ENCODE data around the gene HNRNPA0. TPM values are rescaled to one million over a fixed set of nuclear protein-coding genes. Genes with fewer than 3 reads are reported as not detected.

Gene HNRNPA0
- total and polyA plus RNA-seq, 9 of the 15 experiments (the other 6 are each of a cell fraction or from before 2014, with no cell fraction given), result 5.0 to 33.3 (median 10.7) TPM

DNA sequence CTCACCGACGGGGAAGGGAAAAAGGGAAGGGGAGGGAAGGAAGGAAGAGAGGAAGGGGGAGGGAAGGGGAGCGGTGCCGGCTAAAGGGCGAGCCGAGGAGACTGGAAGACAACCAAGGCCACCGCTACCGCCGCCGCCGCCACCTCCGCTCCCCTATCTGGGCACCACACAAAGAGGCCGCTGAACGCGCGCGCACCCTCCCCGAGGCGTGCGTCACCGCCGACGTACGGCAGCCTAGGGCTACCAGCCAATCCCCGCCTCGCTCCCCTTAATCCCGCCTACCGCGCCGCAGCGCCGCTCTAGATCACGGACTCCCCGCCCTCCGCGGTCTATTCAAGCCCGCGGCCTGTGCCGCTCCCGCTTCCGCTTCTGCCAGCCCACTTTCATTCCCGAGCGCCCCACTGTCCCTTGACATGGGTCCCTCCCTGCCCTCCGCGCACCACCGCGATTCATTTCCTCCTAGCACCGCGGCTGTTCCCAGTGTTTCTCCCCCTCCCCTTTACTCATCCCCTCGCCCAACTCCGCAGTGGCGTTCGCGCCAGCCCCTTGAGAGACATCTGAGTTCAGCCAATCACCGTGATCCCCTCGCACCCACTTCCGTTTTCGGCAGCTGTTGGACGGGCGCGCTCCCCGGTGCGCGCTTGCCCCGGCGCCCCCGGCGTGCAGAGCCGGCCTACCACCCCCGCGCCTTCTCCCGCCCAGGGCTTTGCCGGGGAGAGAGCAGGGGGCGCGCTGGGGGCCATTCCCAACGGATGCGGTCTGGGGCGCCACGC, at the start of gene HNRNPA0 (continued):
- no peak for TF ChIP-seq ZSCAN32 (CRISPR knock-in tag; IDR thresholded peaks at IDR 0.05)
- peak; percentile 88 for TF ChIP-seq CBX1 (IDR thresholded peaks at IDR 0.05; ENCODE audit: low read depth)
- TF ChIP-seq DIDO1 (tag; IDR thresholded peaks at IDR 0.05; ENCODE audit: low read depth), result peak; percentile 96
- TF ChIP-seq TEAD1 (CRISPR knock-in tag; IDR thresholded peaks at IDR 0.05), result peak; percentile 32 to 36; a peak in 3 of 4 replicates
- TF ChIP-seq MAZ (CRISPR knock-in tag; conservative IDR thresholded peaks at IDR 0.05 in 1 of 2, IDR thresholded peaks at IDR 0.05 in 1 of 2), result peak; percentile 87
- no peak for TF ChIP-seq ZNF354B (CRISPR knock-in tag; IDR thresholded peaks at IDR 0.05)
- TF ChIP-seq SRSF1 (IDR thresholded peaks at IDR 0.05; ENCODE audit: low read depth, low read length), result peak; percentile 100
- TF ChIP-seq TAF1 (IDR thresholded peaks at IDR 0.05; ENCODE audit: control insufficient read depth, extremely low read depth, insufficient read depth, low read length, severe bottlenecking), result peak; percentile 99
- no peak for TF ChIP-seq SNIP1 (IDR thresholded peaks at IDR 0.05; ENCODE audit: low read depth)
- no peak for TF ChIP-seq MXI1 (IDR thresholded peaks at IDR 0.05; ENCODE audit: low read depth, low read length)
- peak; percentile 93 for TF ChIP-seq ELF1 (tag; IDR thresholded peaks at IDR 0.05)
- TF ChIP-seq PPARD (CRISPR knock-in tag; IDR thresholded peaks at IDR 0.05), result no peak
- peak; percentile 42; the same call in 1 of the 2 replicates for TF ChIP-seq THAP12 (CRISPR knock-in tag; IDR thresholded peaks at IDR 0.05)
- TF ChIP-seq PML (IDR thresholded peaks at IDR 0.05; ENCODE audit: low read length), result peak; percentile 63; the same call in 1 of the 2 replicates
- TF ChIP-seq POLR3G (IDR thresholded peaks at IDR 0.05; ENCODE audit: extremely low read depth, insufficient read length, insufficient replicate concordance), result no peak
- no peak for TF ChIP-seq ZNF282 (CRISPR knock-in tag; IDR thresholded peaks at IDR 0.05)
- TF ChIP-seq ZNF668 (CRISPR knock-in tag; IDR thresholded peaks at IDR 0.05), result no peak
- no peak for TF ChIP-seq STAT5B (CRISPR knock-in tag; IDR thresholded peaks at IDR 0.05)
- TF ChIP-seq MAFG (tag; conservative IDR thresholded peaks at IDR 0.05), result no peak
- no peak; the same call in 1 of the 2 replicates for TF ChIP-seq LEF1 (IDR thresholded peaks at IDR 0.05)
- no peak for TF ChIP-seq MAFF (IDR thresholded peaks at IDR 0.05; ENCODE audit: low read length)
- peak; percentile 27 for TF ChIP-seq FOXP1 (CRISPR knock-in tag; IDR thresholded peaks at IDR 0.05)
- TF ChIP-seq MAX (CRISPR knock-in tag; IDR thresholded peaks at IDR 0.05), result peak; percentile 72
- TF ChIP-seq NFIC (IDR thresholded peaks at IDR 0.05), result peak; percentile 60
- TF ChIP-seq FIP1L1 (IDR thresholded peaks at IDR 0.05; ENCODE audit: low read depth, low read length, poor library complexity, severe bottlenecking), result peak; percentile 34
- TF ChIP-seq, protein P1, sequence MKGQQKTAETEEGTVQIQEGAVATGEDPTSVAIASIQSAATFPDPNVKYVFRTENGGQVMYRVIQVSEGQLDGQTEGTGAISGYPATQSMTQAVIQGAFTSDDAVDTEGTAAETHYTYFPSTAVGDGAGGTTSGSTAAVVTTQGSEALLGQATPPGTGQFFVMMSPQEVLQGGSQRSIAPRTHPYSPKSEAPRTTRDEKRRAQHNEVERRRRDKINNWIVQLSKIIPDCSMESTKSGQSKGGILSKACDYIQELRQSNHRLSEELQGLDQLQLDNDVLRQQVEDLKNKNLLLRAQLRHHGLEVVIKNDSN (CRISPR knock-in tag; IDR thresholded peaks at IDR 0.05), result peak; percentile 19; the same call in 1 of the 2 replicates
- no peak for TF ChIP-seq SLC30A9 (CRISPR knock-in tag; IDR thresholded peaks at IDR 0.05)
- TF ChIP-seq ZZZ3 (IDR thresholded peaks at IDR 0.05), result peak; percentile 95

Measured in K562 (cell line).